ENCODE measurements around the gene ACTMAP. TPM values are rescaled to one million over a fixed set of nuclear protein-coding genes. Genes with fewer than 3 reads are reported as not detected.

Gene ACTMAP
- total RNA-seq, 6 experiments from 2014 or later: 2.9 to 11.2 (median 4.4) TPM

DNA sequence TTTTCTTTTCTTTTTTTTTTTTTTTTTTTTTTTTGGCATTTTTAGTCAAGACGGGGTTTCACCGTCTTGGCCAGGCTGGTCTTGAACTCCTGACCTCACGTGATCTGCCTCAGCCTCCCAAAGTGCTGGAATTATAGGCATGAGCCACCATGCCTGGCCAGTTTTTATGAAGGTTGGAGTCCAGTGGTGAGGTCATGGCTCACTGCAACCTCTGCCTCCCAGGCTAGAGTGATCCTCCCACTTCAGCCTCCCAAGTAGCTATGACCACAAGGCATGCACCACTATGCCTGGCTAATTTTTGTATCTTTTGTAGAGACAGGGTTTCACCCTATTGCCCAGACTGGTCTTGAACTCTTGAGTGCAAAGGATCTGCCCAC lies 5.0 kb upstream of the ACTMAP start:
- intact Hi-C loops (cut with DNase I): no loop called here
- no peak for DNase-seq
- WGBS (ENCODE audit: insufficient coverage, low coverage, low lambda C conversion rate, missing lambda C conversion rate): no CpG with 5 or more reads among the region's 3 CpGs
- TF ChIP-seq POLR2A (IDR thresholded peaks at IDR 0.05): no peak
- TF ChIP-seq, protein P1, sequence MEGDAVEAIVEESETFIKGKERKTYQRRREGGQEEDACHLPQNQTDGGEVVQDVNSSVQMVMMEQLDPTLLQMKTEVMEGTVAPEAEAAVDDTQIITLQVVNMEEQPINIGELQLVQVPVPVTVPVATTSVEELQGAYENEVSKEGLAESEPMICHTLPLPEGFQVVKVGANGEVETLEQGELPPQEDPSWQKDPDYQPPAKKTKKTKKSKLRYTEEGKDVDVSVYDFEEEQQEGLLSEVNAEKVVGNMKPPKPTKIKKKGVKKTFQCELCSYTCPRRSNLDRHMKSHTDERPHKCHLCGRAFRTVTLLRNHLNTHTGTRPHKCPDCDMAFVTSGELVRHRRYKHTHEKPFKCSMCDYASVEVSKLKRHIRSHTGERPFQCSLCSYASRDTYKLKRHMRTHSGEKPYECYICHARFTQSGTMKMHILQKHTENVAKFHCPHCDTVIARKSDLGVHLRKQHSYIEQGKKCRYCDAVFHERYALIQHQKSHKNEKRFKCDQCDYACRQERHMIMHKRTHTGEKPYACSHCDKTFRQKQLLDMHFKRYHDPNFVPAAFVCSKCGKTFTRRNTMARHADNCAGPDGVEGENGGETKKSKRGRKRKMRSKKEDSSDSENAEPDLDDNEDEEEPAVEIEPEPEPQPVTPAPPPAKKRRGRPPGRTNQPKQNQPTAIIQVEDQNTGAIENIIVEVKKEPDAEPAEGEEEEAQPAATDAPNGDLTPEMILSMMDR (IDR thresholded peaks at IDR 0.05): no peak
- Histone ChIP-seq H3K9me3 (no peaks in the 10 kb centered on the region), H3K4me1 (peaks cover 0 to 39% (median 17%) of the 10 kb centered on the region in 4 donors), H3K27ac (peak overlapping the region; percentile 66 to 84 (median 68)), H3K36me3 (peaks cover 6 to 43% (median 25%) of the 10 kb centered on the region in 4 donors), H3K27me3 (no peaks in the 10 kb centered on the region), H3K4me3 (peak overlapping the region in 2 of 3 donors; percentile 21 to 32)
- no peak for ATAC-seq

DNA sequence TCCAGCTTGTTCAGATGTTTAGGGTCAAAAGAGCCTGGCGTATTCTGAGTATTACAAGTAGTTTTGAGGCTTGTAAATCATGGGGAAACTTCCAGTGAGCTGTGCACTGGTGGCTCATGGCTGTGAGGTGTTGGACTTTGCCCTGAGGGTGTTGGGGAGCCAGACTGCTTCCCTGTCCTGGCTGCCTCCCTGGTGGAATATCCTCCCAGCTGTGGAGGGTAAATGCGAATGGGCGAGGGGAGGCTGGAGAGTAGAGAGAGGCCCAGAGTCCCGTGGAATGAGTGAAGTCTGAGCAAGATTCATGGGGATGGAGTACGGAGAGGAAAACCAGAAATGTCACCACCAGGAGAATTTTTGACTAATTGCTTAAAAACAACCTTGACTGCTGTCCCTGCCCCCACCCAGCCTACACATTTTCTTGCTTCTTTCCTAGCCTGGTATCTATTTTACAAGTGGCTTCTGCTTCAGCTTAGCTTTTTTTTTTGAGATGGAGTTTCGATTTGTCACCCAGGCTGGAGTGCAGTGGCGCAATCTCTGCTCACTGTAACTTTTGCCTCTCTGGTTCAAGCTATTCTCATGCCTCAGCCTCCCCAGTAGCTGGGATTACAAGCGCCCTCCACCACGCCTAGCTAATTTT lies 4.5 kb upstream of the ACTMAP start:
- Histone ChIP-seq H3K4me3 (peak overlapping the region; percentile 21 to 32 (median 26)), H3K27me3 (no peaks in the 10 kb centered on the region), H3K4me1 (peaks cover 0 to 39% (median 17%) of the 10 kb centered on the region in 4 donors), H3K27ac (peak overlapping the region; percentile 66 to 84 (median 68)), H3K9me3 (no peaks in the 10 kb centered on the region), H3K36me3 (peaks cover 6 to 38% (median 21%) of the 10 kb centered on the region in 4 donors)
- DNase-seq (peak; percentile 53 to 79 (median 74)), ATAC-seq (peak; percentile 18 to 44 (median 30))
- 26% methylated on average over 9 of the region's 9 CpGs for WGBS (ENCODE audit: insufficient coverage, low coverage, low lambda C conversion rate, missing lambda C conversion rate)
- TF ChIP-seq, protein P1 (IDR thresholded peaks at IDR 0.05): no peak
- peak; percentile 18 for TF ChIP-seq POLR2A (IDR thresholded peaks at IDR 0.05)
- intact Hi-C loops (cut with DNase I): no loop called here

DNA sequence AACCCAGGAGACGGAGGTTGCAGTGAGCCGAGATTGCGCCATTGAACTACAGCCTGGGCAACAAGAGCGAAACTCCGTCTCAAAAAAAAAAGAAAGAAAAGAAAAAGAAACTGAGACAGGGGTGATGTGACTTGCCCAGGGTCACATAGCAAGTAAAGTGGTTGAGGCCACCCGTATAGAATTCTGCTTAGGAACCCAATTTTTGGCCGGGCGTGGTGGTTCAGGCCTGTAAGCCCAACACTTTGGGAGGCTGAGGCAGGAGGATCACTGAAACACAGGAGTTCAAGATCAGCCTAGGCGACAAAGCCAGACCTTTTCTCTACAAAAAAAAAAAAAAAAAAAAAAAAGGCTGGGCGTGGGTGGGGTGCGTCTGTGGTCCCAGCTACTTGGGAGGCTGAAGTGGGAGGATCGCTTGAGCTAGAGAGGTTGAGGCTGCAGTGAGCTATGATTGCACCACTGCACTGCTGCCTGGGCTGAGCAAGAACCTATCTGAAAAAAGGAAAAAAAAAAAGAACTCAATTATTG lies 2.0 kb upstream of the ACTMAP start:
- peak overlapping the region; percentile 59 to 73 (median 66) for H3K4me3 ChIP-seq
- H3K27ac ChIP-seq: peak overlapping the region; percentile 84 to 85 (median 85)
- WGBS (ENCODE audit: insufficient coverage, low coverage, low lambda C conversion rate, missing lambda C conversion rate): 50% methylated on average over 9 of the region's 12 CpGs
- peaks cover 0 to 47% (median 23%) of the 10 kb centered on the region in 4 donors for H3K4me1 ChIP-seq
- peaks cover 0 to 14% (median 6%) of the 10 kb centered on the region in 4 donors for H3K36me3 ChIP-seq
- ATAC-seq (no peak), DNase-seq (no peak)
- H3K27me3 ChIP-seq: no peaks in the 10 kb centered on the region
- H3K9me3 ChIP-seq: no peaks in the 10 kb centered on the region
- intact Hi-C loops (cut with DNase I): no loop called here
- TF ChIP-seq, protein P1 (IDR thresholded peaks at IDR 0.05): no peak
- TF ChIP-seq POLR2A (IDR thresholded peaks at IDR 0.05): no peak

DNA sequence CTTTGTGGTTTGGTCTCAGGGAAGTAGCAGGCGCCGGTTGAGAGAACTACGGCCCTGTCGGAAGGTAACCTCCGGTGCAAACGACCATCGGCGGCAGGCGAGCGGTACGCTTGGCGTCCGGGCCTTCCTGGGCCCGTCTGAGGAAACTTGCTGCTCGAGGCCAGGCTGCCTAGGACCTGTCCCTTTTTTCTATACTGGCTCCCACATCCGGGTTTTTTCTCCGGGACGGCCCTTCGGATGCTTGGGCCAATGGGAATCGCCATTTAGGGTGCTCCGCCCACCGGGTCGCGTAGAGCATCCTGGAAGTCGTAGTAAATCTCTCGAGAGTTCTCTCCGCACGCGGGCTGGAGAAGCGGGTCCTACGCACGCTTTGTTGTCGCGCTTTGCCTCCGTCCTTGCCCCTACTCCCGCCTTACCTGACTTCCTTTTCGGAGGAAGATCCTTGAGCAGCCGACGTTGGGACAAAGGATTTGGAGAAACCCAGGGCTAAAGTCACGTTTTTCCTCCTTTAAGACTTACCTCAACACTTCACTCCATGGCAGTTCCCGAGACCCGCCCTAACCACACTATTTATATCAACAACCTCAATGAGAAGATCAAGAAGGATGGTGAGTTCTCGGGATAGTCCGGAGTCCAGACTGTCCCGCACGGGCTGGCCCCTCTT lies 729 bp upstream of the ACTMAP start, which contains the start of gene SNRPA:
Gene SNRPA (plus strand): TSS at position 330 of the 664 bp plus-strand sequence. CDS start 206 bp downstream, at position 536.
- H3K27me3 ChIP-seq: no peaks in the 10 kb centered on the region
- peak; percentile 96 to 97 (median 97) for DNase-seq
- peak within 1 kb of the TSS; percentile 59 to 73 (median 66) for H3K4me3 ChIP-seq
- peaks cover 0 to 6% (median under 1%) of the 10 kb centered on the region in 4 donors for H3K36me3 ChIP-seq
- peaks cover 0 to 47% (median 18%) of the 10 kb centered on the region in 4 donors for H3K4me1 ChIP-seq
- WGBS (ENCODE audit: insufficient coverage, low coverage, low lambda C conversion rate, missing lambda C conversion rate): under 1% methylated on average over 31 of the region's 46 CpGs
- H3K27ac ChIP-seq: peak within 1 kb of the TSS; percentile 89 to 92 (median 89)
- ATAC-seq: peak; percentile 75 to 82 (median 78)
- H3K9me3 ChIP-seq: no peaks in the 10 kb centered on the region
- intact Hi-C loops (cut with DNase I): no loop called here
- TF ChIP-seq, protein P1 (IDR thresholded peaks at IDR 0.05): no peak
- peak; percentile 84 for TF ChIP-seq POLR2A (IDR thresholded peaks at IDR 0.05)
